ENCODE results near the gene TP53AIP1.

DNA sequence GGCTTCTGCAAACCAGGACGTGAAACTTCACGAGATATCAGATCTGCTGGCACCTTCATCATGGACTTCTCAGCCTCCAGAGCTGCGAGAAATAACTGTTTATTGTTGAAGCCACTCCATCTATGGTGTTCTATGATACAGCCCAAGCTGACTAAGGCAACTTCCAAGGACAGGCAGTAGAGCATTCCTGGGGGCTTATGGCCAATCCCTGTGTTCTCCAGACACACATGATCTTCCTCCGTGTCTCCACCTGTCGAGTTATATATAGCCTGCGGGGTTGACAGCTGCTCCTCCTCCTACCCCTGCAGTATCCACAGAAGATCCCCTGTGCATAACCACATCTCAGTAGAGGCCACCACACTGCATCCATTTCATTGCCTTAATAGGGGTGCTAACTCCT lies 11.0 kb downstream of the TP53AIP1 start:
- TF ChIP-seq POLR2A (IDR thresholded peaks at IDR 0.05; ENCODE audit: extremely low read depth, insufficient read length) (no peak), MAX (IDR thresholded peaks at IDR 0.05; ENCODE audit: low read depth, low read length) (no peak), MYC (IDR thresholded peaks at IDR 0.05; ENCODE audit: low read depth, low read length) (no peak)
- TF ChIP-seq, protein P1, sequence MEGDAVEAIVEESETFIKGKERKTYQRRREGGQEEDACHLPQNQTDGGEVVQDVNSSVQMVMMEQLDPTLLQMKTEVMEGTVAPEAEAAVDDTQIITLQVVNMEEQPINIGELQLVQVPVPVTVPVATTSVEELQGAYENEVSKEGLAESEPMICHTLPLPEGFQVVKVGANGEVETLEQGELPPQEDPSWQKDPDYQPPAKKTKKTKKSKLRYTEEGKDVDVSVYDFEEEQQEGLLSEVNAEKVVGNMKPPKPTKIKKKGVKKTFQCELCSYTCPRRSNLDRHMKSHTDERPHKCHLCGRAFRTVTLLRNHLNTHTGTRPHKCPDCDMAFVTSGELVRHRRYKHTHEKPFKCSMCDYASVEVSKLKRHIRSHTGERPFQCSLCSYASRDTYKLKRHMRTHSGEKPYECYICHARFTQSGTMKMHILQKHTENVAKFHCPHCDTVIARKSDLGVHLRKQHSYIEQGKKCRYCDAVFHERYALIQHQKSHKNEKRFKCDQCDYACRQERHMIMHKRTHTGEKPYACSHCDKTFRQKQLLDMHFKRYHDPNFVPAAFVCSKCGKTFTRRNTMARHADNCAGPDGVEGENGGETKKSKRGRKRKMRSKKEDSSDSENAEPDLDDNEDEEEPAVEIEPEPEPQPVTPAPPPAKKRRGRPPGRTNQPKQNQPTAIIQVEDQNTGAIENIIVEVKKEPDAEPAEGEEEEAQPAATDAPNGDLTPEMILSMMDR (IDR thresholded peaks at IDR 0.05; ENCODE audit: low read depth, low read length), result no peak
